Measurements from ENCODE around the gene CTNNA3.

GRCh38 chr10:67612176-67612575 lies 83.8 kb downstream of the CTNNA3 start:
- TF ChIP-seq POLR2A (IDR thresholded peaks at IDR 0.05): no peak
- TF ChIP-seq, protein P1, sequence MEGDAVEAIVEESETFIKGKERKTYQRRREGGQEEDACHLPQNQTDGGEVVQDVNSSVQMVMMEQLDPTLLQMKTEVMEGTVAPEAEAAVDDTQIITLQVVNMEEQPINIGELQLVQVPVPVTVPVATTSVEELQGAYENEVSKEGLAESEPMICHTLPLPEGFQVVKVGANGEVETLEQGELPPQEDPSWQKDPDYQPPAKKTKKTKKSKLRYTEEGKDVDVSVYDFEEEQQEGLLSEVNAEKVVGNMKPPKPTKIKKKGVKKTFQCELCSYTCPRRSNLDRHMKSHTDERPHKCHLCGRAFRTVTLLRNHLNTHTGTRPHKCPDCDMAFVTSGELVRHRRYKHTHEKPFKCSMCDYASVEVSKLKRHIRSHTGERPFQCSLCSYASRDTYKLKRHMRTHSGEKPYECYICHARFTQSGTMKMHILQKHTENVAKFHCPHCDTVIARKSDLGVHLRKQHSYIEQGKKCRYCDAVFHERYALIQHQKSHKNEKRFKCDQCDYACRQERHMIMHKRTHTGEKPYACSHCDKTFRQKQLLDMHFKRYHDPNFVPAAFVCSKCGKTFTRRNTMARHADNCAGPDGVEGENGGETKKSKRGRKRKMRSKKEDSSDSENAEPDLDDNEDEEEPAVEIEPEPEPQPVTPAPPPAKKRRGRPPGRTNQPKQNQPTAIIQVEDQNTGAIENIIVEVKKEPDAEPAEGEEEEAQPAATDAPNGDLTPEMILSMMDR (IDR thresholded peaks at IDR 0.05): no peak

All from testis (tissue), 2 donors.